H1 (cell line): ENCODE measurements around the gene RHEB. TPM values are rescaled to one million over a fixed set of nuclear protein-coding genes. Genes with fewer than 3 reads are reported as not detected.

Experiments
- CREB1 ChIP-seq: IDR thresholded peaks from 2 replicates; pipeline ENCODE4 v1.6.1; 2012; ENCODE audit warnings: inconsistent platforms
- EP300 ChIP-seq, 2 experiments: IDR thresholded peaks; 1 replicate in 1 of 2; 2 replicates in 1 of 2; pipeline ENCODE4 v1.6.1; 2011 to 2012; ENCODE audit warnings: low read depth in 2 of 2, low read length in 2 of 2, mild to moderate bottlenecking in 2 of 2, borderline replicate concordance in 1 of 2, inconsistent platforms in 1 of 2, moderate library complexity in 1 of 2
- GABPA ChIP-seq: IDR thresholded peaks from 2 replicates; pipeline ENCODE4 v1.6.1; 2011; ENCODE audit warnings: mild to moderate bottlenecking, low read length, moderate library complexity, borderline replicate concordance; ENCODE audit not compliant: insufficient read depth
- JUND ChIP-seq: IDR thresholded peaks from 2 replicates; pipeline ENCODE4 v1.6.1; 2011; ENCODE audit warnings: mild to moderate bottlenecking, improper control_type of control experiment, low read length
- PHF8 ChIP-seq: fragments of 200-600 bp; sonication (generic); conservative IDR thresholded peaks from 2 replicates; pipeline ENCODE4 v1.7.1; 2012; ENCODE audit warnings: low read depth, mild to moderate bottlenecking, inconsistent platforms, low read length, moderate library complexity
- POLR2AphosphoS5 ChIP-seq: IDR thresholded peaks from 2 replicates; pipeline ENCODE4 v1.6.1; 2011; ENCODE audit warnings: low read depth, low read length
- RXRA ChIP-seq: IDR thresholded peaks from 2 replicates; pipeline ENCODE4 v1.6.1; 2011; ENCODE audit warnings: low read depth, mild to moderate bottlenecking, low read length, moderate library complexity; ENCODE audit not compliant: insufficient read depth
- polyA plus RNA-seq, 7 experiments: library from polyadenylated mRNA; depleted of rRNA in 3 of 7; stranded (reverse) in 5 of 7; unstranded in 2 of 7; fragments of >200 nt in 5 of 7; fragments of 200-250 nt in 2 of 7; gene quantifications; 1 replicate in 5 of 7; 2 replicates in 1 of 7; 4 replicates in 1 of 7; pipeline versions ENCODE4 v1.2.1 to v1.2.3, GENCODE V29; 2011 to 2013; ENCODE audit warnings: missing spikeins in 2 of 7, mixed read lengths in 2 of 7
- total RNA-seq: library from RNA; stranded (reverse); fragmentation: NEBNext Ultra II Directional; extraction: Animal tissue kit (Norgen Biotek cat#: 25700); gene quantifications from 2 replicates; pipeline ENCODE4 v1.2.1, GENCODE V29; 2021
- TF ChIP-seq, protein P1 (sequence below): fragments of 300-600 bp; sonication (generic); IDR thresholded peaks from 2 replicates; pipeline ENCODE4 v1.7.1; 2012; ENCODE audit warnings: low read length, moderate library complexity, mild to moderate bottlenecking, inconsistent platforms; ENCODE audit not compliant: insufficient replicate concordance
- TF ChIP-seq, protein P2 (sequence below), 3 experiments: IDR thresholded peaks; 1 replicate in 2 of 3; 2 replicates in 1 of 3; pipeline versions ENCODE4 v1.5.1 to v1.6.1; 2011; ENCODE audit warnings: low read length in 3 of 3, mild to moderate bottlenecking in 3 of 3, inconsistent platforms in 2 of 3, low read depth in 1 of 3, moderate library complexity in 1 of 3; ENCODE audit not compliant: insufficient read depth in 1 of 3; ENCODE audit errors: control extremely low read depth in 1 of 3

The RHEB gene
- total and polyA plus RNA-seq, 2 of the 8 experiments (the other 6 are each of a cell fraction or from before 2014, with no cell fraction given), result 60.8 to 132 TPM

DNA sequence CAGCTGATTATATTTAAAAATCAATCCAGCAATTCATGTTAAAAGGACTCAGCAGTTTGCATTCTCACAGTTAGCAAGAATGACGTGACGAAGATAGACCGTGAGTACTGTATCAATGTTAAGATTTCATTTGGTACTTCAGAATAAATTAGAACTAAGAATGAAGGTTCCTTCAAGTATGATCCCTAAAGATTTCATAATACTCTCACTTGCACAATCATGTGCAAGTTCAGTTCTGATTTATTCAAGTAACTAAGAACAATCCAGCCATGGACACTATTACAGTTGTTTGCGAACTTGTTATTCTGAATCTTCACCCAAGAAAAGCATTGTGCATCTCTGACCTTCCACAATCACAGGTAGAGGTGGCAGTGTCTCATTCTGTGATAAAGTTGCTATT is 7.7 kb downstream of the RHEB start (continued):
- TF ChIP-seq, protein P1, sequence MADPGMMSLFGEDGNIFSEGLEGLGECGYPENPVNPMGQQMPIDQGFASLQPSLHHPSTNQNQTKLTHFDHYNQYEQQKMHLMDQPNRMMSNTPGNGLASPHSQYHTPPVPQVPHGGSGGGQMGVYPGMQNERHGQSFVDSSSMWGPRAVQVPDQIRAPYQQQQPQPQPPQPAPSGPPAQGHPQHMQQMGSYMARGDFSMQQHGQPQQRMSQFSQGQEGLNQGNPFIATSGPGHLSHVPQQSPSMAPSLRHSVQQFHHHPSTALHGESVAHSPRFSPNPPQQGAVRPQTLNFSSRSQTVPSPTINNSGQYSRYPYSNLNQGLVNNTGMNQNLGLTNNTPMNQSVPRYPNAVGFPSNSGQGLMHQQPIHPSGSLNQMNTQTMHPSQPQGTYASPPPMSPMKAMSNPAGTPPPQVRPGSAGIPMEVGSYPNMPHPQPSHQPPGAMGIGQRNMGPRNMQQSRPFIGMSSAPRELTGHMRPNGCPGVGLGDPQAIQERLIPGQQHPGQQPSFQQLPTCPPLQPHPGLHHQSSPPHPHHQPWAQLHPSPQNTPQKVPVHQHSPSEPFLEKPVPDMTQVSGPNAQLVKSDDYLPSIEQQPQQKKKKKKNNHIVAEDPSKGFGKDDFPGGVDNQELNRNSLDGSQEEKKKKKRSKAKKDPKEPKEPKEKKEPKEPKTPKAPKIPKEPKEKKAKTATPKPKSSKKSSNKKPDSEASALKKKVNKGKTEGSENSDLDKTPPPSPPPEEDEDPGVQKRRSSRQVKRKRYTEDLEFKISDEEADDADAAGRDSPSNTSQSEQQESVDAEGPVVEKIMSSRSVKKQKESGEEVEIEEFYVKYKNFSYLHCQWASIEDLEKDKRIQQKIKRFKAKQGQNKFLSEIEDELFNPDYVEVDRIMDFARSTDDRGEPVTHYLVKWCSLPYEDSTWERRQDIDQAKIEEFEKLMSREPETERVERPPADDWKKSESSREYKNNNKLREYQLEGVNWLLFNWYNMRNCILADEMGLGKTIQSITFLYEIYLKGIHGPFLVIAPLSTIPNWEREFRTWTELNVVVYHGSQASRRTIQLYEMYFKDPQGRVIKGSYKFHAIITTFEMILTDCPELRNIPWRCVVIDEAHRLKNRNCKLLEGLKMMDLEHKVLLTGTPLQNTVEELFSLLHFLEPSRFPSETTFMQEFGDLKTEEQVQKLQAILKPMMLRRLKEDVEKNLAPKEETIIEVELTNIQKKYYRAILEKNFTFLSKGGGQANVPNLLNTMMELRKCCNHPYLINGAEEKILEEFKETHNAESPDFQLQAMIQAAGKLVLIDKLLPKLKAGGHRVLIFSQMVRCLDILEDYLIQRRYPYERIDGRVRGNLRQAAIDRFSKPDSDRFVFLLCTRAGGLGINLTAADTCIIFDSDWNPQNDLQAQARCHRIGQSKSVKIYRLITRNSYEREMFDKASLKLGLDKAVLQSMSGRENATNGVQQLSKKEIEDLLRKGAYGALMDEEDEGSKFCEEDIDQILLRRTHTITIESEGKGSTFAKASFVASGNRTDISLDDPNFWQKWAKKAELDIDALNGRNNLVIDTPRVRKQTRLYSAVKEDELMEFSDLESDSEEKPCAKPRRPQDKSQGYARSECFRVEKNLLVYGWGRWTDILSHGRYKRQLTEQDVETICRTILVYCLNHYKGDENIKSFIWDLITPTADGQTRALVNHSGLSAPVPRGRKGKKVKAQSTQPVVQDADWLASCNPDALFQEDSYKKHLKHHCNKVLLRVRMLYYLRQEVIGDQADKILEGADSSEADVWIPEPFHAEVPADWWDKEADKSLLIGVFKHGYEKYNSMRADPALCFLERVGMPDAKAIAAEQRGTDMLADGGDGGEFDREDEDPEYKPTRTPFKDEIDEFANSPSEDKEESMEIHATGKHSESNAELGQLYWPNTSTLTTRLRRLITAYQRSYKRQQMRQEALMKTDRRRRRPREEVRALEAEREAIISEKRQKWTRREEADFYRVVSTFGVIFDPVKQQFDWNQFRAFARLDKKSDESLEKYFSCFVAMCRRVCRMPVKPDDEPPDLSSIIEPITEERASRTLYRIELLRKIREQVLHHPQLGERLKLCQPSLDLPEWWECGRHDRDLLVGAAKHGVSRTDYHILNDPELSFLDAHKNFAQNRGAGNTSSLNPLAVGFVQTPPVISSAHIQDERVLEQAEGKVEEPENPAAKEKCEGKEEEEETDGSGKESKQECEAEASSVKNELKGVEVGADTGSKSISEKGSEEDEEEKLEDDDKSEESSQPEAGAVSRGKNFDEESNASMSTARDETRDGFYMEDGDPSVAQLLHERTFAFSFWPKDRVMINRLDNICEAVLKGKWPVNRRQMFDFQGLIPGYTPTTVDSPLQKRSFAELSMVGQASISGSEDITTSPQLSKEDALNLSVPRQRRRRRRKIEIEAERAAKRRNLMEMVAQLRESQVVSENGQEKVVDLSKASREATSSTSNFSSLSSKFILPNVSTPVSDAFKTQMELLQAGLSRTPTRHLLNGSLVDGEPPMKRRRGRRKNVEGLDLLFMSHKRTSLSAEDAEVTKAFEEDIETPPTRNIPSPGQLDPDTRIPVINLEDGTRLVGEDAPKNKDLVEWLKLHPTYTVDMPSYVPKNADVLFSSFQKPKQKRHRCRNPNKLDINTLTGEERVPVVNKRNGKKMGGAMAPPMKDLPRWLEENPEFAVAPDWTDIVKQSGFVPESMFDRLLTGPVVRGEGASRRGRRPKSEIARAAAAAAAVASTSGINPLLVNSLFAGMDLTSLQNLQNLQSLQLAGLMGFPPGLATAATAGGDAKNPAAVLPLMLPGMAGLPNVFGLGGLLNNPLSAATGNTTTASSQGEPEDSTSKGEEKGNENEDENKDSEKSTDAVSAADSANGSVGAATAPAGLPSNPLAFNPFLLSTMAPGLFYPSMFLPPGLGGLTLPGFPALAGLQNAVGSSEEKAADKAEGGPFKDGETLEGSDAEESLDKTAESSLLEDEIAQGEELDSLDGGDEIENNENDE, result no peak
- no peak for TF ChIP-seq POLR2AphosphoS5
- no peak for TF ChIP-seq GABPA
- no peak for TF ChIP-seq RXRA
- TF ChIP-seq JUND, result no peak
- no peak for TF ChIP-seq EP300 (IDR thresholded peaks at IDR 0.05; ENCODE audit: borderline replicate concordance in 1 of 2, low read depth in 2 of 2, low read length in 2 of 2)
- no peak for TF ChIP-seq CREB1
- TF ChIP-seq, protein P2, sequence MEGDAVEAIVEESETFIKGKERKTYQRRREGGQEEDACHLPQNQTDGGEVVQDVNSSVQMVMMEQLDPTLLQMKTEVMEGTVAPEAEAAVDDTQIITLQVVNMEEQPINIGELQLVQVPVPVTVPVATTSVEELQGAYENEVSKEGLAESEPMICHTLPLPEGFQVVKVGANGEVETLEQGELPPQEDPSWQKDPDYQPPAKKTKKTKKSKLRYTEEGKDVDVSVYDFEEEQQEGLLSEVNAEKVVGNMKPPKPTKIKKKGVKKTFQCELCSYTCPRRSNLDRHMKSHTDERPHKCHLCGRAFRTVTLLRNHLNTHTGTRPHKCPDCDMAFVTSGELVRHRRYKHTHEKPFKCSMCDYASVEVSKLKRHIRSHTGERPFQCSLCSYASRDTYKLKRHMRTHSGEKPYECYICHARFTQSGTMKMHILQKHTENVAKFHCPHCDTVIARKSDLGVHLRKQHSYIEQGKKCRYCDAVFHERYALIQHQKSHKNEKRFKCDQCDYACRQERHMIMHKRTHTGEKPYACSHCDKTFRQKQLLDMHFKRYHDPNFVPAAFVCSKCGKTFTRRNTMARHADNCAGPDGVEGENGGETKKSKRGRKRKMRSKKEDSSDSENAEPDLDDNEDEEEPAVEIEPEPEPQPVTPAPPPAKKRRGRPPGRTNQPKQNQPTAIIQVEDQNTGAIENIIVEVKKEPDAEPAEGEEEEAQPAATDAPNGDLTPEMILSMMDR (IDR thresholded peaks at IDR 0.05; ENCODE audit: control extremely low read depth in 1 of 3, insufficient read depth in 1 of 3, low read depth in 1 of 3, low read length in 3 of 3), result no peak
- no peak for TF ChIP-seq PHF8
